ENCODE data around the gene NOL4L. TPM values are rescaled to one million over a fixed set of nuclear protein-coding genes. Genes with fewer than 3 reads are reported as not detected.

Gene NOL4L
- total RNA-seq, 1 experiment from 2014 or later = 31.7 TPM

DNA sequence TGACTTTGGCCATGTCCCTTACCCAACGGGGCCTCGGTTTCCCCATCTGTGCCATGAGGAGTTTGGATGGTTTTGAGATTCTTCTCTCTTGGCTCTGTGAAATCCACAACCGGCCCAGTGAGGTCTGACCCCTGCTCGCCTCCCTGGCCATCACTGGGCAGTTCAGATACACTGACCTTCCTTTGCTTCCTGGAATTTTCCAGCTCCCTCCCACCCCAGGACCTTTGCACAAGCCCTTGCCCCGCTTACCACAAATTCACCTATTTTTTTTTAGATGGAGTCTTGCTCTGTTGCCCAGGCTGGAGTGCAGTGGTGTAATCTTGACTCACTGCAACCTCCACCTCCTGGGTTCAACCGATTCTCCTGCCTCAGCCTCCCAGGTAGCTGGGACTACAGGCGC is 12.6 kb upstream of the NOL4L start:
- Histone ChIP-seq H2AFZ (ENCODE audit: low read length) (no peak overlapping the region), H3K18ac (ENCODE audit: insufficient read length, low read depth, low read length) (no peak overlapping the region), H2BK20ac (ENCODE audit: low read depth, low read length, poor library complexity, severe bottlenecking) (no peak overlapping the region), H2BK5ac (ENCODE audit: insufficient read length, low read length) (no peak overlapping the region), H3T11ph (ENCODE audit: low read length) (no peak overlapping the region), H4K8ac (replicated peaks; ENCODE audit: insufficient read length, low read depth, low read length) (no peak overlapping the region), H2BK15ac (ENCODE audit: low read depth, low read length) (no peak overlapping the region), H3K79me1 (ENCODE audit: insufficient read depth, low read depth, low read length, poor library complexity, severe bottlenecking) (no peaks in the 10 kb centered on the region), H3K23ac (ENCODE audit: insufficient read length, low read depth, low read length) (no peak overlapping the region), H3K4ac (ENCODE audit: low read depth, low read length) (no peak overlapping the region), H4K91ac (ENCODE audit: insufficient read length, low read depth, low read length) (no peak overlapping the region), H4K5ac (ENCODE audit: insufficient read length, low read depth, low read length) (no peak overlapping the region), H3K14ac (ENCODE audit: insufficient read depth, low read length) (no peak overlapping the region), H2BK120ac (ENCODE audit: low read depth, low read length, poor library complexity, severe bottlenecking) (no peak overlapping the region), H3K56ac (ENCODE audit: insufficient read length, low read depth, low read length) (no peak overlapping the region), H3K4me1 (ENCODE audit: insufficient read depth, low read length) (no peaks in the 10 kb centered on the region), H2BK12ac (ENCODE audit: insufficient read length, low read depth, low read length) (no peak overlapping the region), H4K20me1 (ENCODE audit: control insufficient read depth, insufficient read depth, insufficient read length) (no peaks in the 10 kb centered on the region), H3K79me2 (ENCODE audit: insufficient read depth, low read length) (no peaks in the 10 kb centered on the region), H3K27ac (ENCODE audit: insufficient read length, low read depth, low read length) (no peak overlapping the region), H3K23me2 (ENCODE audit: insufficient read length, low read depth, low read length, poor library complexity, severe bottlenecking) (no peaks in the 10 kb centered on the region), H3K27me3 (ENCODE audit: insufficient read depth, low read length) (no peaks in the 10 kb centered on the region), H3K4me2 (ENCODE audit: insufficient read depth, insufficient read length, low read length) (no peak overlapping the region), H2AK5ac (ENCODE audit: insufficient read length, low read length) (no peak overlapping the region), H3K9me3 (ENCODE audit: control insufficient read depth, low read depth, low read length) (no peaks in the 10 kb centered on the region), H3K9ac (ENCODE audit: extremely low read depth, insufficient read length, low read length) (no peak overlapping the region)
- H3K27ac Mint-ChIP-seq = no peak overlapping the region
- no peaks in the 10 kb centered on the region; a peak in 2 of 5 replicates for H3K9me3 Mint-ChIP-seq
- TF ChIP-seq CTCF (conservative IDR thresholded peaks at IDR 0.05) = no peak
- H3K4me3 Mint-ChIP-seq = no peak overlapping the region
- DNase-seq = no peak
- H3K27me3 Mint-ChIP-seq (ENCODE audit: low read depth) = peaks cover 24% of the 10 kb centered on the region
- H3K4me1 Mint-ChIP-seq = peaks cover 0 to 13% of the 10 kb centered on the region in 2 experiments; a peak in 2 of 4 replicates
- no peaks in the 10 kb centered on the region for H3K36me3 Mint-ChIP-seq (ENCODE audit: insufficient read depth in 1 of 3, low read depth in 3 of 3)
- no CpG with 5 or more reads among the region's 7 CpGs for WGBS (ENCODE audit: extremely low coverage, insufficient read length, low lambda C conversion rate)
